ENCODE results near the gene ADGRE3. TPM values are rescaled to one million over a fixed set of nuclear protein-coding genes. Genes with fewer than 3 reads are reported as not detected.

Gene ADGRE3
- total and polyA plus RNA-seq, 2 of the 8 experiments (the other 6 are each of a cell fraction or from before 2014, with no cell fraction given) = not detected

GRCh38 chr19:14689598-14690503 lies 15.2 kb upstream of the ADGRE3 start, which contains the start of gene ZNF333 (continued):
- TF ChIP-seq SP1 (IDR thresholded peaks at IDR 0.05; ENCODE audit: low read depth, low read length) (0 out of 2 replicates have a peak, but pooled peaks have one; percentile 20), BACH1 (IDR thresholded peaks at IDR 0.05; ENCODE audit: low read length) (no peak), HDAC6 (IDR thresholded peaks at IDR 0.05; ENCODE audit: low read depth, low read length) (no peak)
